WERI-Rb-1 (cell line): ENCODE results near the gene RSPO3.

Experiments
- DNase-seq: peaks from one replicate; pipeline ENCODE4 v3.0.0-alpha.2; 2020
- H3K27ac ChIP-seq: fragments of 250-450 bp; sonication (Bioruptor Pico); 2 replicates; pipeline ENCODE4 v1.5.1; 2020; ENCODE audit warnings: mild to moderate bottlenecking, moderate library complexity
- H3K27me3 ChIP-seq: fragments of 250-450 bp; sonication (Bioruptor Pico); 2 replicates; pipeline ENCODE4 v1.5.1; 2021; ENCODE audit warnings: mild to moderate bottlenecking, low read depth, moderate library complexity; ENCODE audit not compliant: insufficient read depth, severe bottlenecking
- H3K36me3 ChIP-seq: fragments of 250-450 bp; sonication (Bioruptor Pico); 2 replicates; pipeline ENCODE4 v1.5.1; 2020; ENCODE audit warnings: mild to moderate bottlenecking, moderate library complexity
- H3K4me3 ChIP-seq: 2 replicates; pipeline ENCODE4 v1.5.1; 2011; ENCODE audit warnings: low read depth, mild to moderate bottlenecking, control low read depth, low read length
- H3K9me3 ChIP-seq: fragments of 250-450 bp; sonication (Bioruptor Pico); 2 replicates; pipeline ENCODE4 v1.5.1; 2021; ENCODE audit warnings: mild to moderate bottlenecking, moderate library complexity; ENCODE audit not compliant: severe bottlenecking
- TF ChIP-seq, protein P1 (sequence below): IDR thresholded peaks from 2 replicates; pipeline ENCODE4 v1.5.1; 2011; ENCODE audit warnings: low read depth, mild to moderate bottlenecking, control low read depth, inconsistent platforms, low read length

Gene RSPO3

DNA sequence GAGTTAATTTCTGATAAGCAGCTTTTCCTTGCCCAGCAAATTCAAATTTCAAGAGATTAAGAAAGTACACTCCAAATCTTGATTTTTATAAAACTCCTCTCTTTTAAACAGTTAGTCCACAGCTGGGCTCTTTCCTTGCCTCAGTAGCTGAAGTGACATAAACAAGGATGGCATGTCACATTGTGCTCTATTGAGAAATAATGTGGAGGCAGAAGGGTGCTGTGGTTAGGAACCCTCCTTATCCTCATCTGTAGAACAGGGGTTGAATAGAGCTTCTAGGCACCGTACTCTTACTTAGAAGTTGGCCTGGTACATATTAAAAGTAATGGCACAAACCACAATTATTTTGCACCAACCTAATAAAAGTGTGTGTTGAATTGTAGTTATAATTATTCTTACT is 70.3 kb downstream of the RSPO3 start:
- Histone ChIP-seq H3K9me3 (no peaks in the 10 kb centered on the region), H3K36me3 (no peaks in the 10 kb centered on the region), H3K4me3 (no peak overlapping the region), H3K27me3 (no peaks in the 10 kb centered on the region), H3K27ac (no peak overlapping the region)
- TF ChIP-seq, protein P1, sequence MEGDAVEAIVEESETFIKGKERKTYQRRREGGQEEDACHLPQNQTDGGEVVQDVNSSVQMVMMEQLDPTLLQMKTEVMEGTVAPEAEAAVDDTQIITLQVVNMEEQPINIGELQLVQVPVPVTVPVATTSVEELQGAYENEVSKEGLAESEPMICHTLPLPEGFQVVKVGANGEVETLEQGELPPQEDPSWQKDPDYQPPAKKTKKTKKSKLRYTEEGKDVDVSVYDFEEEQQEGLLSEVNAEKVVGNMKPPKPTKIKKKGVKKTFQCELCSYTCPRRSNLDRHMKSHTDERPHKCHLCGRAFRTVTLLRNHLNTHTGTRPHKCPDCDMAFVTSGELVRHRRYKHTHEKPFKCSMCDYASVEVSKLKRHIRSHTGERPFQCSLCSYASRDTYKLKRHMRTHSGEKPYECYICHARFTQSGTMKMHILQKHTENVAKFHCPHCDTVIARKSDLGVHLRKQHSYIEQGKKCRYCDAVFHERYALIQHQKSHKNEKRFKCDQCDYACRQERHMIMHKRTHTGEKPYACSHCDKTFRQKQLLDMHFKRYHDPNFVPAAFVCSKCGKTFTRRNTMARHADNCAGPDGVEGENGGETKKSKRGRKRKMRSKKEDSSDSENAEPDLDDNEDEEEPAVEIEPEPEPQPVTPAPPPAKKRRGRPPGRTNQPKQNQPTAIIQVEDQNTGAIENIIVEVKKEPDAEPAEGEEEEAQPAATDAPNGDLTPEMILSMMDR: no peak
- no peak for DNase-seq

DNA sequence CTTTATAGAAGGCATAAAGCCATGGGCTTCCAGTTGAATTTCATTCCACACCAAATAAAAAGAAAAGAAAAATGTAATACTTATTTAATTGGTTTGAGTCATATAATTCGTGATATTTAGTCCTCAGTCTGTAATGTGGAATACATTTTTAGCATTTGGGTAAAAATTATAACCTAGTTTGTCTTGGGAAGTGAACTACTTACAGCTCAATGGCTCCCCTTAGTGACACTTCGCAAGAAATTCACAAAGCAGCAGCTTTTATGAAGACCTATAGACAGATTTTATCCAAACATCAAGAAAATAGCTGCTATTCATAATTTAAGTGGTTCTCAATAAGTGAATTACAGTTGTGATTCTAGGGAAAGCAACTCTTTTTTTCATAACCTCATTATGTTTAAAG is 72.1 kb downstream of the RSPO3 start:
- Histone ChIP-seq H3K9me3 (no peaks in the 10 kb centered on the region), H3K4me3 (no peak overlapping the region), H3K27me3 (no peaks in the 10 kb centered on the region), H3K27ac (no peak overlapping the region), H3K36me3 (no peaks in the 10 kb centered on the region)
- no peak for DNase-seq
- TF ChIP-seq, protein P1: peak; percentile 23; the same call in 1 of the 2 replicates

DNA sequence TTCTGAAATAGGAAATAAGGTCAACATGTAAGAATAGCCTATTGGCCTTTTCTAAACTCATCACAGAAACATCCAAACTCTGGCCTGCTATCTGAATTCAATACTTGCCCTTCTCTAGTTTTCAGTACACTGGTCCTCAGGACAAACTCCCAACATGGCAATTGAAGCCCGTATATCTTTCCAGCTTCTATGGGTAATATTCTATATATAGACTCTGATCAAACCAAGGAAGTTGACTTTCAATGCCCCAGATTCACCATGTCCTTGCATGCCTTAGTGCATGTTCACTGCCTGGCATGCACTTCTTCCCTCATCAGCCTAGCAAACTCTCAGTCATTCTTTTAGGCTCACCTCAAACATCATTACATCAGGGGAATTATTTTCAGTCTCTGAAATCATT is 73.2 kb downstream of the RSPO3 start:
- Histone ChIP-seq H3K27me3 (no peaks in the 10 kb centered on the region), H3K9me3 (no peaks in the 10 kb centered on the region), H3K36me3 (no peaks in the 10 kb centered on the region), H3K27ac (no peak overlapping the region), H3K4me3 (no peak overlapping the region)
- TF ChIP-seq, protein P1: no peak
- no peak for DNase-seq

DNA sequence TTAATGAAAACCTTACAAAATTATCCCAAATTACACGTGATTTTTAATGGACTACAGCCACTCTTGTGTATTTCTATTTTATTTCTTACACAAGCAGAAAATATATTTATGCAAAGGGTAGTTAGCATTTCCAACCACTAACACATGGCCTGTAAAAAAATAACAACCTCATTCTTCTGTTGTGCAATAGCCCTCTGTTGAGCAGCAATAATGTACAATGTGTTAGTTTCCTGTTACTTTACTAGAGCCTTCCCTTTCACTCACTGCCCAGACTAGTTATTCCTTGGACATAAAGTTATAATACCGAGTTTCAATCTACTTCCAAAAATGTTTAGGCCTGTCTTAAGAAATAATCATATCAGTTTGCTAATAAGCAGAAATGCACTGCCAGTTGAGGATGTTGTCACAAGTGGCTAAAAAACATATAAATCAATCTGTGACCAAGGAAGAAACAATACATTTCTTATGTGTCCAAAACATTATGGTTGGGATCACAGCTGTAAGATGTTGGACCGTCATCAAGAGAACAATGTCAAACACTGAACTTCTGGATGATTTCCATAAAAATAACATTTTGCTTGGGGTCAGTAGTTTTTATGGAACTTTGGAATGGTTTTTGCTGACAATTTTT is 74.6 kb downstream of the RSPO3 start:
- H3K9me3 ChIP-seq: no peaks in the 10 kb centered on the region
- H3K27me3 ChIP-seq: no peaks in the 10 kb centered on the region
- H3K4me3 ChIP-seq: no peak overlapping the region
- no peak overlapping the region for H3K27ac ChIP-seq
- H3K36me3 ChIP-seq: no peaks in the 10 kb centered on the region
- TF ChIP-seq, protein P1: no peak
- no peak for DNase-seq

DNA sequence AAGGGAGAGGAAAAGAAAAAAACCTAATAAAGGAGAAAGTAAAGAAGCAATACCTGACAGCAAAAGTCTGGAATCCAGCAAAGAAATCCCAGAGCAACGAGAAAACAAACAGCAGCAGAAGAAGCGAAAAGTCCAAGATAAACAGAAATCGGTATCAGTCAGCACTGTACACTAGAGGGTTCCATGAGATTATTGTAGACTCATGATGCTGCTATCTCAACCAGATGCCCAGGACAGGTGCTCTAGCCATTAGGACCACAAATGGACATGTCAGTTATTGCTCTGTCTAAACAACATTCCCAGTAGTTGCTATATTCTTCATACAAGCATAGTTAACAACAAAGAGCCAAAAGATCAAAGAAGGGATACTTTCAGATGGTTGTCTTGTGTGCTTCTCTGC is 77.4 kb downstream of the RSPO3 start:
- Histone ChIP-seq H3K27ac (no peak overlapping the region), H3K9me3 (no peaks in the 10 kb centered on the region), H3K4me3 (no peak overlapping the region), H3K36me3 (no peaks in the 10 kb centered on the region), H3K27me3 (no peaks in the 10 kb centered on the region)
- no peak for DNase-seq
- TF ChIP-seq, protein P1: no peak

DNA sequence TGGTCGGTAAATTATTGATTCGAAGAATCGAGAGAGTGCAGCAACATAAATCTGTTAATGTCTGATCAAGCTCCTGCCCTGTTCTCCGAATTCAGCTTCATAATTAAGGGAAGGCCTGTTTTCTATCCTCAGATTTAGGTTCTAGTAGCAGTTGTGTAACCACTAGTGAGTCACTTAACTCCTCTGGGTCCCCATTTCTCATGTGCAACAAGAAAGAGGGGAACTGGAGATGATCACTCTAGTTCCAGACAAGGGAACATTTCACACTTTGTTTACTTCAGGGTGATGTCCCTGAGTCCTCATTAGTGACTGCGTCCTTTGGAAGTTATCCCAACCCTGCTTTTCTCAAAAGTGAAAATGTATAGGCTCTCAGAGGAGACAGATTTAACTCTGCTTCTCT is 80.1 kb downstream of the RSPO3 start:
- H3K27ac ChIP-seq: no peak overlapping the region

More for the DNA sequence above, 80.1 kb downstream of the RSPO3 start:
- no peak for DNase-seq
- H3K27me3 ChIP-seq: no peaks in the 10 kb centered on the region
- H3K36me3 ChIP-seq: no peaks in the 10 kb centered on the region
- no peak overlapping the region for H3K4me3 ChIP-seq
- TF ChIP-seq, protein P1: no peak
- no peaks in the 10 kb centered on the region for H3K9me3 ChIP-seq
